ENCODE measurements around the gene CBFA2T2. TPM values are rescaled to one million over a fixed set of nuclear protein-coding genes. Genes with fewer than 3 reads are reported as not detected.
A peak's percentile ranks its signal among the peaks of the same experiment; 100 is the strongest.
"Not testable (repeated sequence)": the region's sequence is repeated elsewhere in the genome, so short reads cannot be mapped to it uniquely, and the experiment has no call there.

The CBFA2T2 gene
- total and polyA plus RNA-seq, 10 of the 15 experiments (the other 5 are each of a cell fraction or from before 2014, with no cell fraction given): 0.61 to 8.6 (median 5.5) TPM

DNA sequence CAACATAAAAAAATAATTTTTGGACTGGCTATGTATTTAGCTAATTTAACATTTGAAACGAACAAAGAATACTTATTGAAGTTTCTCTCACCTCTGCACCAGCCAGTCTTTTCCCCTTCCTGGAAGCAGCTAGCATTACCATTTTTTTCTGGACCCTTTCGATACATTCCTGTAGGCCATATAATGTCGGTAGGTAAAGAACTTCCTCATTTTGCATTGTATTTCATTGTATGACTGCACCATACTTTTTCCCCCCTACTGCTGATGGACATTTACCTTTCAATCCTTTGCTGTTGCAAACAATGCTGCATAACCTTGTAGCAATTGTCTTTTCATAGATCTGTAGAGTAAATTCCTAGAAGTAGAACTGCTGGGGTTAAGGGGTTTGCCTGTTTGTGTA, 17.6 kb downstream of the CBFA2T2 start:
- ChIA-PET CTCF (interaction anchor here (0.6 to 1.3 kb wide), 2 partner anchors 17 to 25 kb away, joined by 3 to 5 read pairs; partner anchors contain the start of gene CBFA2T2), RAD21 (ENCODE audit: unreplicated experiment) (no interaction called here), SMC1A (ENCODE audit: uncharacterized antibody, unreplicated experiment) (interaction anchor here (1.1 to 2.1 kb wide), 4 partner anchors 12 to 19 kb away, joined by 3 to 8 read pairs (median 4); partner anchors contain the start of gene CBFA2T2), POLR2A (interaction anchor here (0.8 kb wide), 1 partner anchor 9 kb away, joined by 3 read pairs; no protein-coding TSS in a partner anchor)
- BruUV-seq (replicated peaks): TSS peak; percentile 21
- H3K9ac ChIP-seq (ENCODE audit: control insufficient read depth, insufficient read depth, low read length): no peak overlapping the region
- no peaks in the 10 kb centered on the region for H3K36me3 ChIP-seq (ENCODE audit: control insufficient read depth in 2 of 2, insufficient read depth in 2 of 2, low read length in 1 of 2)
- H3K27ac ChIP-seq (ENCODE audit: control insufficient read depth, insufficient read depth): no peak overlapping the region
- 39% methylated on average over 3 of the region's 3 CpGs for WGBS (ENCODE audit: insufficient coverage, insufficient replicate concordance, low lambda C conversion rate, missing lambda C conversion rate)
- H3K79me2 ChIP-seq (ENCODE audit: control insufficient read depth, insufficient read depth, low read length): no peaks in the 10 kb centered on the region
- H4K20me1 ChIP-seq (ENCODE audit: control insufficient read depth, insufficient read depth): no peaks in the 10 kb centered on the region
- no peak for TF ChIP-seq NRF1 (conservative IDR thresholded peaks at IDR 0.05; ENCODE audit: low read depth, low read length)
- no peak for ATAC-seq
- no peak overlapping the region for H2AFZ ChIP-seq (ENCODE audit: control insufficient read depth, low read depth, low read length)
- no peaks in the 10 kb centered on the region; the same call in 2 of the 3 replicates for H3K9me3 ChIP-seq (replicated peaks; ENCODE audit: control insufficient read depth, insufficient read depth, low read length)
- FAIRE-seq: no peak
- H3K4me1 ChIP-seq (ENCODE audit: control insufficient read depth, insufficient read depth, low read length): peaks cover 5% of the 10 kb centered on the region; the same call in 1 of the 2 replicates
- intact Hi-C loops (cut with micrococcal nuclease; ENCODE audit: unreplicated experiment): loop anchor here (5.0 kb wide), 1 partner anchor 635 kb away; no protein-coding TSS in a partner anchor
- no peak overlapping the region for H3K4me2 ChIP-seq (ENCODE audit: control insufficient read depth, insufficient read depth)
- H3K4me3 ChIP-seq: no peak overlapping the region
- no peak for DNase-seq (ENCODE audit: low read depth, low spot score)
- in situ Hi-C loops (cut with MboI): no loop called here
- no peaks in the 10 kb centered on the region for H3K27me3 ChIP-seq (replicated peaks in 1 of 2; ENCODE audit: control insufficient read depth in 2 of 2, insufficient read depth in 2 of 2, low read length in 1 of 2)

DNA sequence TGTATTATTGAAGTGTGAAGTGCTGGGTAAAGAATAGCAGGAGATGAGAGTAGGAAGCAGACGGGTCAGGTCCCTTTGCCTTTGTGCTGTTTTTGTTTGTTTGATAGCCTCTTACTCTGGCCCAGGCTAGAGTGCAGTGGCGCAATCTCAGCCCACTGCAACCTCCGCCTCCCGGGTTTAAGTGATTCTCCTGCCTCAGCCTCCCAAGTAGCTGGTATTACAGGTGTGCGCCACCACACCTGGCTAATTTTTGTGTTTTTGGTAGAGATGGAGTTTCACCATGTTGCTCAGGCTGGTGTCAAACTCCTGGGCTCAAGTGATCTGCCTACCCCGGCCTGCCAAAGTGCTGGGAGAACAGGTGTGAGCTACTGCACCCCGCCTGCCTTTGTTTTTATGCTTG, 18.1 kb downstream of the CBFA2T2 start:
- not testable (repeated sequence) for H3K9me3 ChIP-seq (replicated peaks; ENCODE audit: control insufficient read depth, insufficient read depth, low read length)
- POLR2A ChIA-PET: interaction anchor here (0.6 kb wide), 1 partner anchor 59 kb away, joined by 5 read pairs; no protein-coding TSS in a partner anchor

DNA sequence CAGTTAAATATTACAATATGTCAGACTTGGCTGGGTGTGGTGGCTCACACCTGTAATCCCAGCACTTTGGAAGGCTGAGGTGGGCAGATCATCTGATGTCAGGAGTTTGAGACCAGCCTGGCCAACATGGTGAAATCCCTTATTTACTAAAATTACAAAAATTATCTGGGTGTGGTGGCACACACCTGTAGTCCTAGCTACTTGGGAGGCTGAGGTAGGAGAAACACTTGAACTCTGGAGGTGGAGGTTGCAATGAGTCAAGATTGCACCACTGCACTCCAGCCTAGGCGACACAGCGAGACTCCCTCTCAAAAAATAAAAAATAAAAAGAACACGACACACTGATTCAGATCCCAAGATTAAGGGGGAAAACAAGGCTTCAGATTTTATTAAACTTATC, 19.2 kb downstream of the CBFA2T2 start:
- BruUV-seq (replicated peaks); H3K27me3 ChIP-seq (replicated peaks in 1 of 2; ENCODE audit: control insufficient read depth in 2 of 2, insufficient read depth in 2 of 2, low read length in 1 of 2); ATAC-seq; POLR2A ChIA-PET; DNase-seq (ENCODE audit: low read depth, low spot score); H3K4me2 ChIP-seq (ENCODE audit: control insufficient read depth, insufficient read depth); H3K4me1 ChIP-seq (ENCODE audit: control insufficient read depth, insufficient read depth, low read length); H3K4me3 ChIP-seq; H2AFZ ChIP-seq (ENCODE audit: control insufficient read depth, low read depth, low read length); H3K79me2 ChIP-seq (ENCODE audit: control insufficient read depth, insufficient read depth, low read length); H3K36me3 ChIP-seq (ENCODE audit: control insufficient read depth in 2 of 2, insufficient read depth in 2 of 2, low read length in 1 of 2); in situ Hi-C loops (cut with MboI); H3K27ac ChIP-seq (ENCODE audit: control insufficient read depth, insufficient read depth); RAD21 ChIA-PET (ENCODE audit: unreplicated experiment); CTCF ChIA-PET; H4K20me1 ChIP-seq (ENCODE audit: control insufficient read depth, insufficient read depth); H3K9me3 ChIP-seq (replicated peaks; ENCODE audit: control insufficient read depth, insufficient read depth, low read length); H3K9ac ChIP-seq (ENCODE audit: control insufficient read depth, insufficient read depth, low read length); FAIRE-seq: not testable (repeated sequence)
- intact Hi-C loops (cut with micrococcal nuclease; ENCODE audit: unreplicated experiment): loop anchor here (5.0 kb wide), 1 partner anchor 633 kb away; no protein-coding TSS in a partner anchor
- SMC1A ChIA-PET (ENCODE audit: uncharacterized antibody, unreplicated experiment): interaction anchor here (1.3 to 1.7 kb wide), 2 partner anchors 9 to 13 kb away, joined by 3 to 7 read pairs; no protein-coding TSS in a partner anchor
- WGBS (ENCODE audit: insufficient coverage, insufficient replicate concordance, low lambda C conversion rate, missing lambda C conversion rate): 100% methylated on average over 3 of the region's 3 CpGs

More for the DNA sequence above, 18.1 kb downstream of the CBFA2T2 start:
- WGBS (ENCODE audit: insufficient coverage, insufficient replicate concordance, low lambda C conversion rate, missing lambda C conversion rate): 95% methylated on average over 7 of the region's 7 CpGs
- in situ Hi-C loops (cut with MboI); H3K79me2 ChIP-seq (ENCODE audit: control insufficient read depth, insufficient read depth, low read length); H4K20me1 ChIP-seq (ENCODE audit: control insufficient read depth, insufficient read depth); BruUV-seq (replicated peaks); RAD21 ChIA-PET (ENCODE audit: unreplicated experiment); ATAC-seq; H3K4me3 ChIP-seq; H3K27ac ChIP-seq (ENCODE audit: control insufficient read depth, insufficient read depth); H3K4me2 ChIP-seq (ENCODE audit: control insufficient read depth, insufficient read depth); DNase-seq (ENCODE audit: low read depth, low spot score); H3K4me1 ChIP-seq (ENCODE audit: control insufficient read depth, insufficient read depth, low read length); H3K27me3 ChIP-seq (replicated peaks in 1 of 2; ENCODE audit: control insufficient read depth in 2 of 2, insufficient read depth in 2 of 2, low read length in 1 of 2); H2AFZ ChIP-seq (ENCODE audit: control insufficient read depth, low read depth, low read length); H3K9ac ChIP-seq (ENCODE audit: control insufficient read depth, insufficient read depth, low read length); H3K36me3 ChIP-seq (ENCODE audit: control insufficient read depth in 2 of 2, insufficient read depth in 2 of 2, low read length in 1 of 2); FAIRE-seq: not testable (repeated sequence)
- CTCF ChIA-PET: interaction anchor here (1.3 kb wide), 1 partner anchor 25 kb away, joined by 5 read pairs; no protein-coding TSS in a partner anchor
- SMC1A ChIA-PET (ENCODE audit: uncharacterized antibody, unreplicated experiment): interaction anchor here (1.3 to 2.1 kb wide), 3 partner anchors 10 to 19 kb away, joined by 3 to 8 read pairs (median 7); partner anchors contain the start of gene CBFA2T2
- intact Hi-C loops (cut with micrococcal nuclease; ENCODE audit: unreplicated experiment): loop anchor here (5.0 kb wide), 1 partner anchor 634 kb away; no protein-coding TSS in a partner anchor

DNA sequence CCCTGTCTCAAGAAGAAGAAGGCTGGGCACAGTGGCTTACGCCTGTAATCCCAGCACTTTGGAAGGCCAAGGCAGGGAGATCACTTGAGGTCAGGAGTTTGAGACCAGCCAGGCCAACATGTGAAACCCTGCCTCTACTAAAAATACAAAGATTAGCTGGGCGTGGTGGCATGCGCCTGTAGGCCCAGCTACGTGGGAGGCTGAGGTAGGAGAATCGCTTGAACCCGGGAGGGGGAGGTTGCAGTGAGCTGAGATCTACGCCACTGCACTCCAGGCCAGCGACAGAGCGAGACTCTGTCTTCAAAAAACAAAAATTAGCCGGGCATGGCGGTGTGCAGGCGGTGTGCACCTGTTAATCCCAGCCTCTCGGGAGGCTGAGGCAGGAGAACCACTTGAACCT, 22.0 kb downstream of the CBFA2T2 start:
- SMC1A ChIA-PET (ENCODE audit: uncharacterized antibody, unreplicated experiment); CTCF ChIA-PET; H2AFZ ChIP-seq (ENCODE audit: control insufficient read depth, low read depth, low read length): not testable (repeated sequence)

More for the DNA sequence above, 22.0 kb downstream of the CBFA2T2 start:
- H3K27me3 ChIP-seq (replicated peaks in 1 of 2; ENCODE audit: control insufficient read depth in 2 of 2, insufficient read depth in 2 of 2, low read length in 1 of 2); H3K9ac ChIP-seq (ENCODE audit: control insufficient read depth, insufficient read depth, low read length); H3K9me3 ChIP-seq (replicated peaks; ENCODE audit: control insufficient read depth, insufficient read depth, low read length); H3K4me2 ChIP-seq (ENCODE audit: control insufficient read depth, insufficient read depth); H3K79me2 ChIP-seq (ENCODE audit: control insufficient read depth, insufficient read depth, low read length); RAD21 ChIA-PET (ENCODE audit: unreplicated experiment); FAIRE-seq; H4K20me1 ChIP-seq (ENCODE audit: control insufficient read depth, insufficient read depth); H3K27ac ChIP-seq (ENCODE audit: control insufficient read depth, insufficient read depth); POLR2A ChIA-PET; ATAC-seq; H3K4me3 ChIP-seq; in situ Hi-C loops (cut with MboI); H3K4me1 ChIP-seq (ENCODE audit: control insufficient read depth, insufficient read depth, low read length); DNase-seq (ENCODE audit: low read depth, low spot score); BruUV-seq (replicated peaks); intact Hi-C loops (cut with micrococcal nuclease; ENCODE audit: unreplicated experiment); H3K36me3 ChIP-seq (ENCODE audit: control insufficient read depth in 2 of 2, insufficient read depth in 2 of 2, low read length in 1 of 2): not testable (repeated sequence)
- 95% methylated on average over 13 of the region's 13 CpGs for WGBS (ENCODE audit: insufficient coverage, insufficient replicate concordance, low lambda C conversion rate, missing lambda C conversion rate)
